ENCODE measurements around the gene ERN2. TPM values are rescaled to one million over a fixed set of nuclear protein-coding genes. Genes with fewer than 3 reads are reported as not detected.
A peak's percentile ranks its signal among the peaks of the same experiment; 100 is the strongest.
"Not testable (repeated sequence)": the region's sequence is repeated elsewhere in the genome, so short reads cannot be mapped to it uniquely, and the experiment has no call there.

Gene ERN2
- total RNA-seq, 4 donors from 2014 or later, result not detected

DNA sequence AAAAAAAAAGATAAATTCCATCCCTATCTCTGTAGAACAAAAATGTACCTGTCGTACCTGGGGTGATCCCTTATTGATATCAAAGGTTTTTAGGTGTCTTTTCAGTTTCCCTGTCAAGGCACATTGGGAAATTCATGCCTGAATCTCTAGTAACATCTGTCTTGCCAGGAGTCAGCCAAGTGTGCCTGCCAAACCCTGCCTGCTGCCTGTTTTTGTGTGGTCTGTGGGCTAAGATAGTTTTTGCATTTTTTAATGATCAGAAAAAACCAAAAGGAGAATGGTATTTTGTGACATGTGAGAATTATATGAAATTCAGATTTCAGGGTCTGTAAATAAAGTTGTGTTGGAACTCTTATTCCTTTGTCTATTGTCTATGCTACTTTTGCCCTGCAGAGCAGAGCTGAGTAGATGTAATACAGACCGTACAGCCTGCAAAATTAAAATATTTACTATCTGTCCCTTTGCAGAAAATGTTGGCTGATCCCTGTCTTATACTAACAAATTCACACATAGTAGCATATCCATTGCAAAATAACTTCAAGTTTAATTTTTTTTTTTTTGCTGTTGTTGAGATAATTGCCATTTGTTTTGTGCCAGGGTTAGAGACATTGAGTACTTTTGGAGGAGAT is 28.8 kb upstream of the ERN2 start:
- Histone ChIP-seq H3K4me1 (no peaks in the 10 kb centered on the region), H3K27me3 (no peaks in the 10 kb centered on the region), H3K36me3 (no peaks in the 10 kb centered on the region), H3K27ac (no peak overlapping the region), H3K4me3 (replicated peaks in 1 of 3) (no peak overlapping the region), H3K9me3 (no peaks in the 10 kb centered on the region)
- intact Hi-C loops (cut with DNase I), result no loop called here
- WGBS, 2 donors, result 54 to 75% methylated on average over 2 of the region's 2 CpGs
- no peak for TF ChIP-seq POLR2A (IDR thresholded peaks at IDR 0.05)
- TF ChIP-seq, protein P1, sequence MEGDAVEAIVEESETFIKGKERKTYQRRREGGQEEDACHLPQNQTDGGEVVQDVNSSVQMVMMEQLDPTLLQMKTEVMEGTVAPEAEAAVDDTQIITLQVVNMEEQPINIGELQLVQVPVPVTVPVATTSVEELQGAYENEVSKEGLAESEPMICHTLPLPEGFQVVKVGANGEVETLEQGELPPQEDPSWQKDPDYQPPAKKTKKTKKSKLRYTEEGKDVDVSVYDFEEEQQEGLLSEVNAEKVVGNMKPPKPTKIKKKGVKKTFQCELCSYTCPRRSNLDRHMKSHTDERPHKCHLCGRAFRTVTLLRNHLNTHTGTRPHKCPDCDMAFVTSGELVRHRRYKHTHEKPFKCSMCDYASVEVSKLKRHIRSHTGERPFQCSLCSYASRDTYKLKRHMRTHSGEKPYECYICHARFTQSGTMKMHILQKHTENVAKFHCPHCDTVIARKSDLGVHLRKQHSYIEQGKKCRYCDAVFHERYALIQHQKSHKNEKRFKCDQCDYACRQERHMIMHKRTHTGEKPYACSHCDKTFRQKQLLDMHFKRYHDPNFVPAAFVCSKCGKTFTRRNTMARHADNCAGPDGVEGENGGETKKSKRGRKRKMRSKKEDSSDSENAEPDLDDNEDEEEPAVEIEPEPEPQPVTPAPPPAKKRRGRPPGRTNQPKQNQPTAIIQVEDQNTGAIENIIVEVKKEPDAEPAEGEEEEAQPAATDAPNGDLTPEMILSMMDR (IDR thresholded peaks at IDR 0.05), result no peak
- DNase-seq, result no peak

DNA sequence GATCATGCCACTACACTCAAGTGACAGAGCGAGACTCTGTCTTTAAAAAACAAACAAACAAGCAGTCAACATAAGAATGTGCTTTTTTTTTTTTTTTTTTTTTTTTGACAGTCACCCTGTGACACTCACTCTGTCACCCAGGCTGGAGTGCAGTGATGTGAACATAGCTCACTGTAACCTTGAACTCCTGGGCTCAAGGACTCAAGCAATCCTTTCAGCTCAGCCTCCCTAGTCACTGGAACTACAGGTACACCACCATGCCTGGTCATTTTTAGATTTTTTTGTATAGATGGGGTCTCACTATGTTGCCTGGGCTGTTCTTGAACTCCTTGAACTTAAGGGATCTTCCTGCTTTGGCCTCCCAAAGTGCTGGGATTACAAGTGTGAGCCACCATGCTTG is 26.5 kb upstream of the ERN2 start:
- H3K4me1 ChIP-seq, result no peaks in the 10 kb centered on the region
- no peaks in the 10 kb centered on the region for H3K27me3 ChIP-seq
- no peaks in the 10 kb centered on the region for H3K36me3 ChIP-seq
- H3K4me3 ChIP-seq (replicated peaks in 1 of 3), result no peak overlapping the region
- no peaks in the 10 kb centered on the region for H3K9me3 ChIP-seq
- TF ChIP-seq POLR2A (IDR thresholded peaks at IDR 0.05), result no peak
- TF ChIP-seq, protein P1 (IDR thresholded peaks at IDR 0.05), result no peak
- DNase-seq, result no peak
- no peak overlapping the region for H3K27ac ChIP-seq
- WGBS, 2 donors, result 81 to 85% methylated on average over 1 of the region's 1 CpG
- intact Hi-C loops (cut with DNase I), result no loop called here

DNA sequence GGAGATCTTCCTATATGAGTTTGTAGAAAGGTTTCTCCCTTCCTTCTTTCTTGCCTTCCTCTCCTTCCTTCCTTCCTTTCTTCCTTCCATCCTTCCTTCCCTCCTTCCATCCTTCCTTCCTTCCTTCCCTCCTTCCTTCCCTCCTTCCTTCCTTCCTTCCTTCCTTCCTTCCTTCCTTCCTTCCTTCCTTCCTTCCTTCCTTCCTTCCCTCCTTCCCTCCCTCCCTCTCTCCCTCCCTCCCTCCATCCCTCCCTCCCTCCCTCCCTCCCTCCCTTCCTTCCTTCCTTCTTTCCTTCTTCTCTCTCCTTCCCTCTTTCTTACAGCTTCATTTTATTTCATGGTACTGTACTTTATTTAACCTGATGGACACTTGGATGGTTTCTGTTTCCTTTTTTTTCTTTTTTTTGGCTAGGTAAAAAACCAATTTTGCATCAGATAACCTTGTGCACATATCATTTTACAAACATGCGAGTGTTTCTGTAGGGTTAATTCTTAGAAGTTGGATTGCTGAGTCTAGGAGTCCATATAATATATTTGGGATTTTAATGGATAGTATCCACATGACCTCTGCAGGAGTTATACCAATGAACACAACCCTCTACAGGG is 24.5 kb upstream of the ERN2 start:
- H3K27ac ChIP-seq; H3K27me3 ChIP-seq; H3K9me3 ChIP-seq; H3K4me3 ChIP-seq (replicated peaks in 1 of 3); H3K36me3 ChIP-seq; H3K4me1 ChIP-seq; DNase-seq; intact Hi-C loops (cut with DNase I): not testable (repeated sequence)
- 89 to 97% methylated on average over 1 of the region's 1 CpG for WGBS, 2 donors

DNA sequence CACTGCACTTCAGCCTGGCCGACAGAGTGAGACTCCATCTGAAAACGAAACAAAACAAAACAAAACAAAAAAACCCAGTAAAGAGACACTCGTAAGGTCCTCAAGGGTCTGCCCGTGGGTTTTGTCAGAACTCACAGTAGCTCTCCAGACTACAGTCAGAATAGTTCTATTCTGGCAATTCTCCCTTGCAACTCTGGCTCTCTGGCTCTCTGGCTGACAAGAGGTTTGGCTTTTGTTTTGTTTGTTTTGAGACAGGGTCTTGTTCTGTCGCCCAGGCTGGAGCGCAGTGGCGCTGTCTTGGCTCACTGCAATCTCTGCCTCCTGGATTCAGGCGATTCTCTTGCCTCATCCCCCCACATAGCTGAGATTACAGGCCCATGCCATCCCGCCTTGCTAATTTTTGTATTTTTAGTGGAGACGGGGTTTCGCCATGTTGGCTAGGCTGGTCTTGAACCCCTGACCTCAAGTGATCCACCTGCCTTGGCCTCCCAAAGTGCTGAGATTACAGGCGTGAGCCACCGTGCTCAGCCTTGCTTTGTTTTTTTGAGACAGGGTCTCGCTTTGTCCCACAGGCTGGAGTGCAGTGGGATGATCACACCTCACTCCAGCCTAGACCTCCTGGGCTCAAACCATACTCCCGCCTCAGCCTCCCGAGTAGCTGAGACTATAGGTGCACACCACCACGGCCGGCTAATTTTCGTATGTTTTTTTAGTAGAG is 21.3 kb upstream of the ERN2 start:
- intact Hi-C loops (cut with DNase I), result no loop called here
- 47 to 54% methylated on average over 16 to 19 of the region's 19 CpGs for WGBS, 2 donors
- peak; percentile 30 to 37 for DNase-seq

DNA sequence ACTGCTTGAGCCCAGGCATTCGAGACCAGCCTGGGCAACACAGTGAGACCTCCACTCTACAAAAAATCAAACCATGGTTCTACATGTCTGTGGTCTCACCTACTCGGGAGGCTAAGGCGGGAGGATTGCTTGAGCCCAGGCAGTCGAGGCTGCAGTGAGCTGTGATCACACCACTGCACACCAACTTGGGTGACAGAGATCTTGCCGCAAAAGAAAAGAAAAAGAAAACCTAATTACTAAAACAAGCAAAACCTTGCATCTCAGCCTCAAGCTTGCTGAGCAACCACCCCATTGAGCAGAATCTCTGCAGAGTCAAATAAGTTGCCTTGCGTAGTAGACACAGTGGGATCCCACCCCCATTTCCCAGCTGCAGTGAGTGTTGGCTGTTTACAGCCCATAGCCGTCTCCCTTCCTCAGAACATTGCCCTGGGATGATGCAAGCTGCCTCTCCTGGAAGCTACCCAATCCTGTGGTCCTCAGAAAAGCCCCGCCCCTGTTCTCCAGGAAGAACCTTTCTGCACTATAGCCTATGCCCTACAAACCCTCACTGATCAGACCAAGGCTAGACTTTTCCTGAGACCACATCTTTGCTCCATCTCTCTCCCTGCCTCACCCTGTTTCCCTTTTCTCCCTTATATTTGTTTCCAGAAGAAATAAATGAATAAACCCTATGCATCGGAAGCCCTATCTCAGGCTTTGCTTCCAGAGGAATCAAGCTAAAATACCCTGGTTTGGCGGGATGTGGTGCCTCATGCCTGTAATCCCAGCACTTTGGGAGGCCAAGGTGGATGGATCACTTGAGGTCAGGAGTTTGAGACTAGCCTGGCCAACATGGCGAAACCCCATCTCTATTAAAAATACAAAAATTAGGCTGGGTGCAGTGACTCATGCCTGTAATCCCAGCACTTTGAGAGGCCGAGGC is 16.7 kb upstream of the ERN2 start:
- intact Hi-C loops (cut with DNase I), result no loop called here
- DNase-seq, result no peak
- Histone ChIP-seq H3K36me3 (no peaks in the 10 kb centered on the region), H3K27ac (no peak overlapping the region), H3K27me3 (no peaks in the 10 kb centered on the region), H3K9me3 (no peaks in the 10 kb centered on the region), H3K4me1 (no peaks in the 10 kb centered on the region), H3K4me3 (replicated peaks in 1 of 3) (no peak overlapping the region)
- no peak for TF ChIP-seq POLR2A (IDR thresholded peaks at IDR 0.05)
- TF ChIP-seq, protein P1 (IDR thresholded peaks at IDR 0.05), result no peak
- WGBS, 2 donors, result 85% methylated on average over 12 of the region's 12 CpGs

More for the DNA sequence above, 21.3 kb upstream of the ERN2 start:
- no peak for TF ChIP-seq POLR2A (IDR thresholded peaks at IDR 0.05)
- TF ChIP-seq, protein P1 (IDR thresholded peaks at IDR 0.05), result no peak
- Histone ChIP-seq H3K4me3 (replicated peaks in 1 of 3) (no peak overlapping the region), H3K27me3 (no peaks in the 10 kb centered on the region), H3K27ac (no peak overlapping the region), H3K4me1 (no peaks in the 10 kb centered on the region), H3K36me3 (no peaks in the 10 kb centered on the region), H3K9me3 (no peaks in the 10 kb centered on the region)
